ENCODE data around the gene COL20A1.

DNA sequence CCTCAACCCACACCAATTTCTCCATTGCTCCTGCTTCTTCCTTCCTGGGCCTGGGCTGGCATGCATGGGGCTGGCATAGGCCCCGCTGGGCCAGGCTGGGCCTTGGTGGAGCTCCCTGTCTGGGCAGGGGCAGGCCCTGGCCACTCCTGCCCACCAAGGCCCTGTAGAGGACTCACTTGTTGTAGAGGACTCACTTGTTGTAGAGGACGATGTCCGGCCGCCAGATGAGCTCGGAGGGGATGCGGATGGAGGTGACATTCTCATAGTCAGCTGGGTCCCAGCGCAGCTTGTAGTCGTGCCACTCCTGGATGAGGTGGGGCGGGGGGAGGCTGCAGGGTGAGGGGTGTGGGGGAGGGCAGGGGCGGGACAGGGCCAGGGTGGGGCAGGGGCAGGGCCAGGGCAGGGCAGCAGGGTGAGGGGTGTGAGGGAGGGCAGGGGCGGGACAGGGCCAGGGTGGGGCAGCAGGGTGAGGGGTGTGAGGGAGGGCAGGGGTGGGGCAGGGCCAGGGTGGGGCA, 62.9 kb downstream of the COL20A1 start:
- TF ChIP-seq CTCF (IDR thresholded peaks at IDR 0.05) (no peak), POLR2A (IDR thresholded peaks at IDR 0.05) (no peak)

Data from uterus (tissue), 2 donors.